Stomach (tissue), 9 donors: Measurements from ENCODE around the gene EFNA3. TPM values are rescaled to one million over a fixed set of nuclear protein-coding genes. Genes with fewer than 3 reads are reported as not detected.

Experiments
- DNase-seq, 2 donors: peaks; one replicate each; pipeline versions ENCODE4 v3.0.0 to v3.0.0-alpha.2; 2013 to 2019
- H3K27ac ChIP-seq, 5 donors: fragments of 200-600 bp in 4 of 5; sonication (generic) in 4 of 5; one replicate each; pipeline ENCODE4 v1.5.1; 2013 to 2019; ENCODE audit warnings: mild to moderate bottlenecking in 1 of 5, moderate library complexity in 1 of 5
- H3K27me3 ChIP-seq, 3 donors: fragments of 200-600 bp; sonication (generic); one replicate each; pipeline ENCODE4 v1.5.1; 2017 to 2019; ENCODE audit warnings: mixed run types in 1 of 3
- H3K36me3 ChIP-seq, 4 donors: fragments of 200-600 bp; sonication (generic); 1 replicate in 3 of 4; 2 replicates in 1 of 4; pipeline ENCODE4 v1.5.1; 2016 to 2019
- H3K4me1 ChIP-seq, 4 donors: fragments of 200-600 bp; sonication (generic); one replicate each; pipeline ENCODE4 v1.5.1; 2016 to 2019
- H3K4me3 ChIP-seq, 4 donors: fragments of 200-600 bp; sonication (generic) in 3 of 4; one replicate each; pipeline ENCODE4 v1.5.1; 2016 to 2019; ENCODE audit warnings: mild to moderate bottlenecking in 1 of 4
- H3K9me3 ChIP-seq, 4 donors: fragments of 200-600 bp; sonication (generic); one replicate each; pipeline ENCODE4 v1.5.1; 2016 to 2019
- CTCF ChIP-seq, 7 experiments: fragments of 450-650 bp in 4 of 7; fragments of 200-600 bp in 3 of 7; sonication (generic) in 3 of 7; IDR thresholded peaks; one replicate each; pipeline ENCODE4 v1.5.1; 2016 to 2019; ENCODE audit warnings: antibody characterized with exemption in 7 of 7, control low read depth in 2 of 7, mild to moderate bottlenecking in 1 of 7
- EP300 ChIP-seq: sonication (generic); formaldehyde crosslinking; IDR thresholded peaks from one replicate; pipeline ENCODE4 v1.6.1; 2017; ENCODE audit warnings: antibody characterized with exemption
- POLR2A ChIP-seq, 4 donors: fragments of 450-650 bp; IDR thresholded peaks; one replicate each; pipeline ENCODE4 v1.6.1; 2016; ENCODE audit warnings: antibody characterized with exemption in 4 of 4, control low read depth in 2 of 4, mild to moderate bottlenecking in 1 of 4, moderate library complexity in 1 of 4
- POLR2AphosphoS5 ChIP-seq, 3 donors: sonication (generic); formaldehyde crosslinking; IDR thresholded peaks; one replicate each; pipeline ENCODE4 v1.6.1; 2016; ENCODE audit warnings: antibody characterized with exemption in 3 of 3
- WGBS, 5 donors: extraction: QIAGEN DNeasy Blood & Tissue Kit in 3 of 5; methylation state at CpG; one replicate each; pipeline versions ENCODE4 v1.1.5 to v1.1.7; 2013 to 2018; 5-methylcytosine and 5-hydroxymethylcytosine counted together
- intact Hi-C: fragments of 100-400 bp; cut with DNase I; formaldehyde crosslinking; loops from one replicate; pipeline ENCODE4 v1.15.1; 2023; ENCODE audit warnings: low total_unique reads
- polyA plus RNA-seq, 3 donors: library from polyadenylated mRNA; stranded (reverse); fragments of 200-250 nt; gene quantifications; one replicate each; pipeline ENCODE4 v1.2.3, GENCODE V29; 2013
- total RNA-seq, 5 donors: library from RNA; depleted of rRNA; stranded (reverse); fragments of >200 nt; gene quantifications; one replicate each; pipeline versions ENCODE4 v1.1.0 to v1.2.3, GENCODE V29; 2014 to 2016
- donor health status: healthy with polysubstance abuse.
- donor health status: Bipolar disorder and iron deficiency.
- donor health status: healthy.

Gene EFNA3
- total and polyA plus RNA-seq, 8 donors, result 0.76 to 4.9 (median 1.5) TPM; not detected in 5

GRCh38 chr1:155107309-155108264 is 28.9 kb downstream of the EFNA3 start:
- no peak overlapping the region for H3K27ac ChIP-seq
- H3K4me1 ChIP-seq, result peaks cover 5 to 23% (median 9%) of the 10 kb centered on the region in 4 donors
- H3K27me3 ChIP-seq, result no peaks in the 10 kb centered on the region
- H3K36me3 ChIP-seq, result no peaks in the 10 kb centered on the region
- H3K4me3 ChIP-seq, result no peak overlapping the region
- intact Hi-C loops, result no loop called here
- no peak for DNase-seq
- TF ChIP-seq EP300 (no peak), POLR2A (IDR thresholded peaks at IDR 0.05) (no peak), CTCF (IDR thresholded peaks at IDR 0.05) (no peak), POLR2AphosphoS5 (IDR thresholded peaks at IDR 0.05) (no peak)
- WGBS, 5 donors, result 74 to 77% (median 76%) methylated on average over 12 of the region's 12 CpGs
- H3K9me3 ChIP-seq, result no peaks in the 10 kb centered on the region

GRCh38 chr1:155108296-155108695 is 29.7 kb downstream of the EFNA3 start:
- DNase-seq, result no peak
- peaks cover 5 to 21% (median 9%) of the 10 kb centered on the region in 4 donors for H3K4me1 ChIP-seq
- 63 to 84% (median 81%) methylated on average over 5 of the region's 5 CpGs for WGBS, 5 donors
- H3K27ac ChIP-seq, result no peak overlapping the region
- H3K27me3 ChIP-seq, result no peaks in the 10 kb centered on the region
- intact Hi-C loops, result no loop called here
- H3K9me3 ChIP-seq, result no peaks in the 10 kb centered on the region
- TF ChIP-seq POLR2AphosphoS5 (IDR thresholded peaks at IDR 0.05) (no peak), POLR2A (IDR thresholded peaks at IDR 0.05) (no peak), EP300 (no peak), CTCF (IDR thresholded peaks at IDR 0.05) (no peak)
- H3K4me3 ChIP-seq, result no peak overlapping the region
- H3K36me3 ChIP-seq, result no peaks in the 10 kb centered on the region

GRCh38 chr1:155110381-155110780 is 31.7 kb downstream of the EFNA3 start:
- H3K4me1 ChIP-seq, result peaks cover 0 to 8% (median 6%) of the 10 kb centered on the region in 4 donors
- no peaks in the 10 kb centered on the region for H3K27me3 ChIP-seq
- DNase-seq, result no peak
- 83 to 90% (median 85%) methylated on average over 8 of the region's 8 CpGs for WGBS, 5 donors
- intact Hi-C loops, result no loop called here
- no peak overlapping the region for H3K27ac ChIP-seq
- H3K36me3 ChIP-seq, result no peaks in the 10 kb centered on the region
- no peak overlapping the region for H3K4me3 ChIP-seq
- TF ChIP-seq CTCF (IDR thresholded peaks at IDR 0.05), result no peak
- TF ChIP-seq EP300, result no peak
- no peak for TF ChIP-seq POLR2AphosphoS5 (IDR thresholded peaks at IDR 0.05)
- TF ChIP-seq POLR2A (IDR thresholded peaks at IDR 0.05), result no peak
- H3K9me3 ChIP-seq, result no peaks in the 10 kb centered on the region

GRCh38 chr1:155110826-155111225 is 32.2 kb downstream of the EFNA3 start:
- no peak for DNase-seq
- Histone ChIP-seq H3K4me3 (no peak overlapping the region), H3K9me3 (no peaks in the 10 kb centered on the region), H3K27me3 (no peaks in the 10 kb centered on the region), H3K4me1 (peaks cover 0 to 4% (median 2%) of the 10 kb centered on the region in 4 donors), H3K36me3 (no peaks in the 10 kb centered on the region), H3K27ac (no peak overlapping the region)
- TF ChIP-seq POLR2AphosphoS5 (IDR thresholded peaks at IDR 0.05), result no peak
- no peak for TF ChIP-seq CTCF (IDR thresholded peaks at IDR 0.05)
- no peak for TF ChIP-seq POLR2A (IDR thresholded peaks at IDR 0.05)
- no peak for TF ChIP-seq EP300
- intact Hi-C loops, result no loop called here
- WGBS, 5 donors, result 74 to 82% (median 75%) methylated on average over 8 of the region's 8 CpGs
